ENCODE measurements around the gene FHAD1.

DNA sequence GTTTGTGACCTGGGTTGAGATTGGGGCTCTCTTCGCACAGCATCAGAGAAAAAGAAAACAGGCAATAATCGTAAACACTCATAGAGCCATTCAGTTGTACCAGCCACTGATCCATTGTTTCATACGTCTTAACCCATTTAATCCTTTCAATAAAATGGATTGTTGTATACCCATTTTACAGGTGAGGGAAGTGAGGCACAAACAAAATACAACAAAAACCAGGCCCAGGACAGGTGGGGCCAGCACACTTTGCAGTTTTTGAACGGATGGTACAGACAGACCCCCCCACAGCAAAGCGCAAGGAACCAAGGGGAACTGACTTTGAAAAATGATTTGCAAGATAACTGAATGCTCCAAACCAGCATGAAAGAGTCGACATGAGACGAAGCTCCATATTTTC, 4.3 kb upstream of the FHAD1 start:
- TF ChIP-seq, protein P1, sequence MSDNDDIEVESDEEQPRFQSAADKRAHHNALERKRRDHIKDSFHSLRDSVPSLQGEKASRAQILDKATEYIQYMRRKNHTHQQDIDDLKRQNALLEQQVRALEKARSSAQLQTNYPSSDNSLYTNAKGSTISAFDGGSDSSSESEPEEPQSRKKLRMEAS (IDR thresholded peaks at IDR 0.05), result no peak
- TF ChIP-seq, protein P2, sequence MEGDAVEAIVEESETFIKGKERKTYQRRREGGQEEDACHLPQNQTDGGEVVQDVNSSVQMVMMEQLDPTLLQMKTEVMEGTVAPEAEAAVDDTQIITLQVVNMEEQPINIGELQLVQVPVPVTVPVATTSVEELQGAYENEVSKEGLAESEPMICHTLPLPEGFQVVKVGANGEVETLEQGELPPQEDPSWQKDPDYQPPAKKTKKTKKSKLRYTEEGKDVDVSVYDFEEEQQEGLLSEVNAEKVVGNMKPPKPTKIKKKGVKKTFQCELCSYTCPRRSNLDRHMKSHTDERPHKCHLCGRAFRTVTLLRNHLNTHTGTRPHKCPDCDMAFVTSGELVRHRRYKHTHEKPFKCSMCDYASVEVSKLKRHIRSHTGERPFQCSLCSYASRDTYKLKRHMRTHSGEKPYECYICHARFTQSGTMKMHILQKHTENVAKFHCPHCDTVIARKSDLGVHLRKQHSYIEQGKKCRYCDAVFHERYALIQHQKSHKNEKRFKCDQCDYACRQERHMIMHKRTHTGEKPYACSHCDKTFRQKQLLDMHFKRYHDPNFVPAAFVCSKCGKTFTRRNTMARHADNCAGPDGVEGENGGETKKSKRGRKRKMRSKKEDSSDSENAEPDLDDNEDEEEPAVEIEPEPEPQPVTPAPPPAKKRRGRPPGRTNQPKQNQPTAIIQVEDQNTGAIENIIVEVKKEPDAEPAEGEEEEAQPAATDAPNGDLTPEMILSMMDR (IDR thresholded peaks at IDR 0.05; ENCODE audit: low read depth, low read length, missing input control), result no peak
- TF ChIP-seq, protein P3, sequence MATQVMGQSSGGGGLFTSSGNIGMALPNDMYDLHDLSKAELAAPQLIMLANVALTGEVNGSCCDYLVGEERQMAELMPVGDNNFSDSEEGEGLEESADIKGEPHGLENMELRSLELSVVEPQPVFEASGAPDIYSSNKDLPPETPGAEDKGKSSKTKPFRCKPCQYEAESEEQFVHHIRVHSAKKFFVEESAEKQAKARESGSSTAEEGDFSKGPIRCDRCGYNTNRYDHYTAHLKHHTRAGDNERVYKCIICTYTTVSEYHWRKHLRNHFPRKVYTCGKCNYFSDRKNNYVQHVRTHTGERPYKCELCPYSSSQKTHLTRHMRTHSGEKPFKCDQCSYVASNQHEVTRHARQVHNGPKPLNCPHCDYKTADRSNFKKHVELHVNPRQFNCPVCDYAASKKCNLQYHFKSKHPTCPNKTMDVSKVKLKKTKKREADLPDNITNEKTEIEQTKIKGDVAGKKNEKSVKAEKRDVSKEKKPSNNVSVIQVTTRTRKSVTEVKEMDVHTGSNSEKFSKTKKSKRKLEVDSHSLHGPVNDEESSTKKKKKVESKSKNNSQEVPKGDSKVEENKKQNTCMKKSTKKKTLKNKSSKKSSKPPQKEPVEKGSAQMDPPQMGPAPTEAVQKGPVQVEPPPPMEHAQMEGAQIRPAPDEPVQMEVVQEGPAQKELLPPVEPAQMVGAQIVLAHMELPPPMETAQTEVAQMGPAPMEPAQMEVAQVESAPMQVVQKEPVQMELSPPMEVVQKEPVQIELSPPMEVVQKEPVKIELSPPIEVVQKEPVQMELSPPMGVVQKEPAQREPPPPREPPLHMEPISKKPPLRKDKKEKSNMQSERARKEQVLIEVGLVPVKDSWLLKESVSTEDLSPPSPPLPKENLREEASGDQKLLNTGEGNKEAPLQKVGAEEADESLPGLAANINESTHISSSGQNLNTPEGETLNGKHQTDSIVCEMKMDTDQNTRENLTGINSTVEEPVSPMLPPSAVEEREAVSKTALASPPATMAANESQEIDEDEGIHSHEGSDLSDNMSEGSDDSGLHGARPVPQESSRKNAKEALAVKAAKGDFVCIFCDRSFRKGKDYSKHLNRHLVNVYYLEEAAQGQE (IDR thresholded peaks at IDR 0.05), result no peak
- no peak for TF ChIP-seq RAD21 (IDR thresholded peaks at IDR 0.05)
- no peak for TF ChIP-seq YY1 (IDR thresholded peaks at IDR 0.05)
- TF ChIP-seq HNF4A (conservative IDR thresholded peaks at IDR 0.05), result no peak
- TF ChIP-seq, protein P4, sequence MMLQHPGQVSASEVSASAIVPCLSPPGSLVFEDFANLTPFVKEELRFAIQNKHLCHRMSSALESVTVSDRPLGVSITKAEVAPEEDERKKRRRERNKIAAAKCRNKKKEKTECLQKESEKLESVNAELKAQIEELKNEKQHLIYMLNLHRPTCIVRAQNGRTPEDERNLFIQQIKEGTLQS (IDR thresholded peaks at IDR 0.05), result no peak
- TF ChIP-seq GABPA (IDR thresholded peaks at IDR 0.05 in 1 of 2, conservative IDR thresholded peaks at IDR 0.05 in 1 of 2), result no peak
- no peak for TF ChIP-seq FOXA1 (IDR thresholded peaks at IDR 0.05)
- TF ChIP-seq SP1 (IDR thresholded peaks at IDR 0.05), result no peak
- TF ChIP-seq, protein P5, sequence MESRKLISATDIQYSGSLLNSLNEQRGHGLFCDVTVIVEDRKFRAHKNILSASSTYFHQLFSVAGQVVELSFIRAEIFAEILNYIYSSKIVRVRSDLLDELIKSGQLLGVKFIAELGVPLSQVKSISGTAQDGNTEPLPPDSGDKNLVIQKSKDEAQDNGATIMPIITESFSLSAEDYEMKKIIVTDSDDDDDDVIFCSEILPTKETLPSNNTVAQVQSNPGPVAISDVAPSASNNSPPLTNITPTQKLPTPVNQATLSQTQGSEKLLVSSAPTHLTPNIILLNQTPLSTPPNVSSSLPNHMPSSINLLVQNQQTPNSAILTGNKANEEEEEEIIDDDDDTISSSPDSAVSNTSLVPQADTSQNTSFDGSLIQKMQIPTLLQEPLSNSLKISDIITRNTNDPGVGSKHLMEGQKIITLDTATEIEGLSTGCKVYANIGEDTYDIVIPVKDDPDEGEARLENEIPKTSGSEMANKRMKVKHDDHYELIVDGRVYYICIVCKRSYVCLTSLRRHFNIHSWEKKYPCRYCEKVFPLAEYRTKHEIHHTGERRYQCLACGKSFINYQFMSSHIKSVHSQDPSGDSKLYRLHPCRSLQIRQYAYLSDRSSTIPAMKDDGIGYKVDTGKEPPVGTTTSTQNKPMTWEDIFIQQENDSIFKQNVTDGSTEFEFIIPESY (IDR thresholded peaks at IDR 0.05), result no peak
- no peak for TF ChIP-seq RXRA (IDR thresholded peaks at IDR 0.05)

All from liver (tissue), 3 donors.